Adipocyte (in vitro differentiated cells): ENCODE data around the gene SMG9.

Experiments used
- DNase-seq: peaks from one replicate; pipeline ENCODE4 v3.0.0-alpha.2; 2015; ENCODE audit warnings: low read depth
- H3K27me3 ChIP-seq: replicated peaks from 2 replicates; pipeline ENCODE4 v1.7.0; 2013; ENCODE audit warnings: mild to moderate bottlenecking, low read length, moderate library complexity; ENCODE audit not compliant: control insufficient read depth, insufficient read depth
- H3K36me3 ChIP-seq: 2 replicates; pipeline ENCODE4 v1.7.0; 2013; ENCODE audit warnings: low read length, mild to moderate bottlenecking, moderate library complexity; ENCODE audit not compliant: control insufficient read depth, insufficient read depth, severe bottlenecking
- H3K4me1 ChIP-seq: 2 replicates; pipeline ENCODE4 v1.7.0; 2013; ENCODE audit warnings: mild to moderate bottlenecking, low read length, moderate library complexity; ENCODE audit not compliant: control insufficient read depth, insufficient read depth
- H3K4me3 ChIP-seq: 2 replicates; pipeline ENCODE4 v1.7.0; 2013; ENCODE audit warnings: mild to moderate bottlenecking, low read length, moderate library complexity
- H3K9ac ChIP-seq: 2 replicates; pipeline ENCODE4 v1.7.0; 2013; ENCODE audit warnings: mild to moderate bottlenecking, low read length, moderate library complexity
- H3K9me3 ChIP-seq: 2 replicates; pipeline ENCODE4 v1.7.0; 2013; ENCODE audit warnings: mild to moderate bottlenecking, low read length, moderate library complexity; ENCODE audit not compliant: control insufficient read depth

Gene SMG9

DNA sequence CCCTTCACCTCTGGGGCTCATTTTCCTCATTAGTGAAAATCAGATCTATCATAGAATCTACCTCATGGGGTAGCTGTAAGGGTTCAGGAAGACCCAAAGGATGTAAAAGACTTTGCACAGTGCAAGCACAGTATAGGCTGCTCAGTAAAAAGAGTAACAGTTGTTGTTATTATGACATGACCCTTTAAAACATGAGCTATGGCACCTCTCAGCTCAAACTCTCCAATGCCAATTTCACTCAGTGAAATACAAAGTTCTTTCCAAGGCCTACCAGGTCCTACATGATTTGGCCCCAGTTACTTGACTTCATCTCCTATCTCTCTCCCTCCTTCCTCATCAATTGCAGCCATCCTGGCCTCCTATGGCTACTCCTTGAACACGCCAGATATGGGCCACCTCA is 4.9 kb downstream of the SMG9 start:
- no peaks in the 10 kb centered on the region for H3K27me3 ChIP-seq
- H3K4me3 ChIP-seq: no peak overlapping the region
- H3K4me1 ChIP-seq: peaks cover 28% of the 10 kb centered on the region
- H3K9me3 ChIP-seq: no peaks in the 10 kb centered on the region
- no peak overlapping the region for H3K9ac ChIP-seq
- peaks cover 49% of the 10 kb centered on the region for H3K36me3 ChIP-seq
- no peak for DNase-seq

DNA sequence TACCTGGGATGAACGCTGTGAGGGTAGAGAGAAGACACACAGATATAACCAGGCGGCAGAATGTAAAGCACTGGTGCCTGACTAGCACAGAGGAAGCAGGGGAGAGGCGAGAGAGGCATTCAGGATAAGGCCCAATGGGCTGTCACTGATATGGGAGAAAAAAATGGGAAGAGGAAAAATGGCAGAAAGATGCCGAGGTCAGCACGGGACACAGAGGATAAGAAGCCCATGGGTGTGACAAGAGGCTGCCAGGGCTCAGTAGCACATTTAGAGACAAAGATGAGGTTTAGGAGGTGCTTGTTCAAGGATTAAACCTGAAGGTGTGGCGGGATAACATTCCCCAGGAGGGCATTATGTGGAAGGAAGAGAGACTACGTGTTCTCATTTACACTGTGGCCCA is 5.6 kb downstream of the SMG9 start:
- peaks cover 28% of the 10 kb centered on the region for H3K4me1 ChIP-seq
- no peak overlapping the region for H3K9ac ChIP-seq
- DNase-seq: no peak
- no peaks in the 10 kb centered on the region for H3K9me3 ChIP-seq
- no peaks in the 10 kb centered on the region for H3K27me3 ChIP-seq
- no peak overlapping the region for H3K4me3 ChIP-seq
- H3K36me3 ChIP-seq: peaks cover 56% of the 10 kb centered on the region

DNA sequence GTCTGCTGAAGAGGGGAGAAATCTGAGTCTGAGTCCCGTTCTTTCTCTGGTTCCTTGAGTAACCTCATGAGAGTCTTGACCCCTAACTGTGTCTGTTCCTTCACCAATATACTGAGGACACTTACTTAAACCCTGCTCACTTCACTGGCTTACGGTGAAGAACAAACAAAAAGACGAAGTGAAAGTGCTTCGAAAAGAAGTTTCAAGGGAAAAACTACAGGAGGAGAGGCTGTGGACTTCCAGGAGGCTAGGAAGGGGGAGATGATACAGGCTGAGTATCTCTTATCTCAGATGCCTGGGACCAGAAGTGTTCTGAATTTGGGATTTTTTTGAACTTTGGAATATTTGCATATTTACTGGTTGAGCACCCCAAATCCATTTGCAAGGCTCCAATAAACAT is 6.1 kb downstream of the SMG9 start:
- Histone ChIP-seq H3K4me1 (peaks cover 24% of the 10 kb centered on the region), H3K27me3 (no peaks in the 10 kb centered on the region), H3K9ac (no peak overlapping the region), H3K36me3 (peaks cover 60% of the 10 kb centered on the region), H3K9me3 (no peaks in the 10 kb centered on the region), H3K4me3 (no peak overlapping the region)
- no peak for DNase-seq

DNA sequence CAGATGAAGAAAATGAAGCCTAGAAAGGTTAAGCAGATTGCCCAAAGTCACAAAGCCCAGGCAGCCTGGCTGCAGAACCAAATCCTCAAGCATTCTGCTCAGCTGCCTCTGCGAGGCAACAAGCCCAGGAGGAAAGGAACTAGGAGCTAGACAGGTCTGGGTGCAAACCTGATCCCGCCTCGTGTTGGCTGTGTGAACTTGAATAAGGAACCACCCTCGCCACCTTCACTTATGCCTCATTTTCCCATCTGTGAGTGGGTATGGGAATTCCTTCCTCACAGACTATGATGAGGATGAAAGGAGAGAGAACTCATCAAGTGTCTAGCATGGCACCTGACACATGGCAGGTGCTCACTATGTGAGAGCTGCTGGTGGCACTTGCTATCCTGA is 6.6 kb downstream of the SMG9 start:
- H3K36me3 ChIP-seq: peaks cover 65% of the 10 kb centered on the region

DNA sequence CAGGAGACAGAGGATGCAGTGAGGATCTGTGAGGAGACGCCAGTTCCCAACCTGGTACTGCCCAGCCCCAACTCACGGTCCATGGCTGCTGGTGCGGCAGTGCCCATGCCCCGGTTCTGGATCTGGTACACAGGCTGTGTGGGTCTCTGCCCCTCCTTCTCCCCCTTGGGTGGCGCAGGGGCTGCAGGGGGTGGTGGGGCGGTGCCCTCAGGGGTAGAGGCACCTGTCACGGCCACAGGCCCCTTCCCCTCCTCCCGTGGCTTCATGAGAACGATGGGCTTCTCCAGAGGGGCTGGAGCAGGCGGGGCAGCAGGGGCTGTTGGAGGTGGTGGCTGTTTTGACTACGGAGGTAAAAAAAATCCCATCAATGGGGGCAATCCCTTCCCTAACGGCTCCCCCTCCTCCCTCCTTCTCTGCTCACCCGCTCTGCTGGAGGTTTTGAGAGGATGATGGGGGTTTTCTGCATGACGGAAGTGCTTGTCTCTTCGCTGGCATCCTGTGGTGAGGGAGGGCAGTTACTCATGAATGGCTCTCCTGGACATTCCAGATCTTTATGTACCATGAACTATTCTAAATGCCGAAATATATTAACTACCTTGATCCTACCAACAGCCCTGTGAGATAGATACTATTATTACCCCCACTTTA is 7.1 kb downstream of the SMG9 start:
- DNase-seq: no peak
- no peak overlapping the region for H3K9ac ChIP-seq
- no peaks in the 10 kb centered on the region for H3K27me3 ChIP-seq
- peaks cover 25% of the 10 kb centered on the region for H3K4me1 ChIP-seq
- peaks cover 68% of the 10 kb centered on the region for H3K36me3 ChIP-seq
- no peaks in the 10 kb centered on the region for H3K9me3 ChIP-seq
- H3K4me3 ChIP-seq: no peak overlapping the region

More for the DNA sequence above, 6.6 kb downstream of the SMG9 start:
- Histone ChIP-seq H3K9ac (no peak overlapping the region), H3K4me1 (peaks cover 23% of the 10 kb centered on the region), H3K4me3 (no peak overlapping the region), H3K9me3 (no peaks in the 10 kb centered on the region), H3K27me3 (no peaks in the 10 kb centered on the region)
- DNase-seq: no peak

DNA sequence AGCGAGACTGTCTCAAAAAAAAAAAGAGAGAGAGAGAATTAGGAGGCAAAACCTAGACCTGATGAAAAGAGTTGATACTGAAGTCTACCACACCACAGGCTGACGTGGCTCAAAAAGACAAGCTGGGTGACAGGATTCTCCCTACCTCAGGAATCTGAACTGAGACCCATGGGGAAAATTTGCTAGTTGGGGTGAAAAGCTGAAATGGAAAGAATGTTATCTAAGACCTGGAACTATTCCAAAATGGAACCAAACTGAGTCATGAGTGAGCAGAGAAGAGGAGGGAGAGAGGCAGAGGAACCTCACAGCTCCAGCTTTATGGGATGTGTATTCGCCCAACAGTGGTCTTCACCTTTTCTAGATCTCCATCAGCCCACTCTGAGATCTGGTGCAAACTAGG is 11.7 kb downstream of the SMG9 start:
- H3K36me3 ChIP-seq: peaks cover 88% of the 10 kb centered on the region
- no peak for DNase-seq
- no peak overlapping the region for H3K4me3 ChIP-seq
- peaks cover 9% of the 10 kb centered on the region for H3K4me1 ChIP-seq
- no peaks in the 10 kb centered on the region for H3K27me3 ChIP-seq
- H3K9me3 ChIP-seq: no peaks in the 10 kb centered on the region
- H3K9ac ChIP-seq: no peak overlapping the region

DNA sequence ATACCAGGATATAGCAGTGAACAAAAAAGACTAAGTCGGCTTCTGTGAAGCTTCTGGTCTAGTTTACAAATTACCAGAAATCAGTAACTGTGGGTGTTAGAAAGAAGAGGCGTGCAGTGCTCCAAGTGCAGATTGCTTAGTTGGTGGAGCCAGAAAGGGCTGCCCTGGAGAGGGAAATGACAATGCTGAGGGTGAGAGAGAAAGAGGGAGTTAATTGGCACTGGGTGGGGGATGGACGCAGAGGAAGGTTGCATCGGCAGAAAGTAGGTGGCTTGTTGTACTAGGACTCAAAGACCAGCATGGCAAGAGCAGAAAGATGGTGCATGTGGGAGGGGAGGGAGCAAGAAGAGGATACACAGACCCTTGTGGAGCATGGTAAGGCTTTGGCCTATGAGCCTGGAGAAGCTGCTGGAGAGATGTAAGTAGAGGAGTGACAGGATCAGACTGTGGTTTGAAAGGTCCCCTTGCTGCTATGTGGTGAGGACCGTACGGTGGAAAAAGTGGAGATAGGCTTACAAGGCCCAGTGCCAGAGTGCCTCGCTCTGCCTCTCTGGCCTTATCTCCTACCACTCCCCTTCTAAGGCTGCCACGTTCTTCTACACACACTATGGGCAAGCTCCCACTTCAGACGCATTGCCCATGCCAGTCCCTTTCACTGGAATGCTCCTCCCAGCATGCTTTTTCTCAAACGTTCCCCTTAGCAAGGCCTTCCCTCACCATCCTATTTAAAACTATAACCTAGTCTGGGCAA is 13.5 kb downstream of the SMG9 start:
- Histone ChIP-seq H3K36me3 (peaks cover 87% of the 10 kb centered on the region), H3K9me3 (no peaks in the 10 kb centered on the region), H3K4me3 (no peak overlapping the region), H3K9ac (no peak overlapping the region), H3K27me3 (no peaks in the 10 kb centered on the region), H3K4me1 (peaks cover 12% of the 10 kb centered on the region)
- DNase-seq: no peak

DNA sequence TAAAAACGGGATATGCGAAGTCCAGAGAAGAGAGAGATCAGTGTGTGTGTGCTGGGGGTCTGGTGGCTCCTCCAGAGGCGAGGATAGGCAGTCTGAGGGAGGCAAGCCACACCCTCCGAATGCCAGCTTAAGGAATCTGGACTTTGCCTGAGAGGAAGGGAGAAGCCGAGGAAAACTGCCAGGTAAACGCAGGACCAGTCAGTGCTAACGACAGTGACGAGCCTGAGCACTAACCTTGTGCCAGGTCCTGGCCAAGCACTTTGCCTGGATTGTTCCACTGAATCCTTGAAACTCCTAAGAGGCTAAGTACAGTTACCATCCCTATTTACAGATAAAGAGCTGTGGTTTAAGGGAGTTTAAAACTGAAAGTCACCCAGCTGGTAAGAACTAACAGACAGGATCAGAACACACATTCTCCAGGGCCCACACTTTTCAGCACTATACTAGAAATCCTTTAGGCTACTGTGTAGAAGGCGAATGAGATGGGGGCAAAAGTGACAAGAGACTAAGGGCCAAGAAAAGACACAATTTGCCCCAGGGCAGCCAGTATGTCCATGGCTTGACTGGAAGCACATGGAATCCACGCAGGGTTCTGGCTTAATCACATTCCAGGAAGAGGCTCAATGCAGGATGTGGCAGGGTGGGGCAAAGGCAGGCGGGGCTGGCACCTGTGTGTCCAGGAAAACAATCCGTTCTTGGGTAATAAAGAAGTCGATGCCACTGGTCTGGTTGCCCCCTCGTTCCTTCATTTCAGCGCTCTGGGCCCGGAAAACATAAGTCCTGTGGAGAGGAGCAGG is 15.1 kb downstream of the SMG9 start:
- Histone ChIP-seq H3K27me3 (no peaks in the 10 kb centered on the region), H3K9ac (peak overlapping the region; percentile 1), H3K36me3 (peaks cover 84% of the 10 kb centered on the region), H3K9me3 (no peaks in the 10 kb centered on the region), H3K4me3 (no peak overlapping the region), H3K4me1 (peaks cover 17% of the 10 kb centered on the region)
- DNase-seq: no peak

DNA sequence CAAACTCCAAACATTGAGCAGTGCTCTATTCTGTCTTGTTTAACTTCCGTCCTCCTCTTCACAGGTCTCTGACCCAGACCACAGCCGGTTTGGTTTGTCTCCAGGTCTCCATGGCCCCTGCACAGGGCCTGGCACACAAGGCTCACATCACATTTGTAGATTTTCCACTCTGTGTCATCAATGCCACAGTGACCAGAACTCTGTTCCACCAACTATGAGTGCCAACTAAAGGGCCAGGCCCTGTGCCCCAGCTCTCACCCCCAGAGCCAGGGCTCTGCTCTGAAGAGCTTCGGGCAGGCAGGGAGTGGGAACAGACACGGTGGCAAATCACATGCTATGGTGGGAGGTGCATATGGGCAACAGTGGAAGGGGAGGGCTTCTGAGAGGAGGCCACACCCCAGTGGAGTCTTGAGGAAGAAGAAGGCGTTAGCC is 16.0 kb downstream of the SMG9 start:
- no peaks in the 10 kb centered on the region for H3K27me3 ChIP-seq
- peaks cover 84% of the 10 kb centered on the region for H3K36me3 ChIP-seq
- H3K9me3 ChIP-seq: no peaks in the 10 kb centered on the region
- peaks cover 17% of the 10 kb centered on the region for H3K4me1 ChIP-seq
- no peak overlapping the region for H3K4me3 ChIP-seq
- no peak for DNase-seq
- H3K9ac ChIP-seq: peak overlapping the region; percentile 1

DNA sequence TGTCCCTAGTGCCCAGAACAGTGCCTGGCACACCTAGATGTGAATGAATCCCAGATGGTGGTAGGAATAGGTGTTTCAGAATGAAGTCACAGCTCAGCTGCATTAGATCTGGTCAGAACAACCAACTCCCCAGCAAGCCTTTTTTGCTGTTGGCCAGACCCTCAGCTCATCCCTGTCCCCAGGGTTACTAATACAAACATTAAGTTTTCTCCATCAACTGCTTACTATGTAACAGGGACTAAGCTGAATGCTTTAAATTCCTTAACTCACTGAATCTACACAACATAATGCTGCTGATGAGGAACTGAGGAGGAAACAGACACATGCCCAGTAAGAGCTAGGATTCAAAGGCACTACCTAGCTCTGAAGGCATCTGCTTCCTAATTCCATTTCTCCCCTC is 18.8 kb downstream of the SMG9 start:
- Histone ChIP-seq H3K27me3 (no peaks in the 10 kb centered on the region), H3K4me1 (peaks cover 23% of the 10 kb centered on the region), H3K4me3 (no peak overlapping the region), H3K9me3 (no peaks in the 10 kb centered on the region), H3K36me3 (peaks cover 85% of the 10 kb centered on the region), H3K9ac (no peak overlapping the region)
- peak; percentile 43 for DNase-seq

DNA sequence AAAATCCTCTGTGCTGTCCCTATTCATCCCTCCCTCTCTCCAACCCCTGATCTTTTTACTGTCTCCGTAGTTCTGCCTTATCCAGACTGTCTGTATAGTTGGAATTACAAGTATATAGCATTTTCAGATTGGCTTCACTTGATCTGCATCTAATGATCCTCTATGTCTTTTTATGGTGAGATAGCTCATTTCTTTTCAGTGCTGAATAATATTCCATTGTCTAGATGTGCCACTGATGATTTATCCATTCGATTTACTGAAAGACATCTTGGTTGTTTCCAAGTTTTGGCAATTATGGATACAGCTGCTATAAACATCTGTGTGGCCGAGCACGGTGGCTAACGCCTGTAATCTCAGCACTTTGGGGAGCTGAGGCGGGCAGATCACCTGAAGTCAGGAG is 19.7 kb downstream of the SMG9 start:
- Histone ChIP-seq H3K9me3 (no peaks in the 10 kb centered on the region), H3K9ac (no peak overlapping the region), H3K27me3 (no peaks in the 10 kb centered on the region), H3K4me3 (no peak overlapping the region), H3K4me1 (peaks cover 23% of the 10 kb centered on the region), H3K36me3 (peaks cover 82% of the 10 kb centered on the region)
- no peak for DNase-seq
